ENCODE results near the gene ALPI.
A peak's percentile ranks its signal among the peaks of the same experiment; 100 is the strongest.

Gene ALPI

GRCh38 chr2:232490221-232491138 lies 34.5 kb downstream of the ALPI start:
- Mint-ChIP-seq H3K36me3 (no peaks in the 10 kb centered on the region), H3K27ac (no peak overlapping the region), H3K4me1 (peaks cover 3% of the 10 kb centered on the region), H3K9me3 (no peaks in the 10 kb centered on the region), H3K4me3 (no peak overlapping the region), H3K27me3 (peaks cover 58% of the 10 kb centered on the region)
- no peak for ATAC-seq

GRCh38 chr2:232491139-232491780 lies 35.3 kb downstream of the ALPI start:
- H3K27ac Mint-ChIP-seq, result no peak overlapping the region
- no peak overlapping the region for H3K4me3 Mint-ChIP-seq
- no peak for ATAC-seq
- peaks cover 53% of the 10 kb centered on the region for H3K27me3 Mint-ChIP-seq
- no peaks in the 10 kb centered on the region for H3K4me1 Mint-ChIP-seq
- H3K9me3 Mint-ChIP-seq, result no peaks in the 10 kb centered on the region
- H3K36me3 Mint-ChIP-seq, result no peaks in the 10 kb centered on the region

GRCh38 chr2:232492236-232492848 lies 36.4 kb downstream of the ALPI start:
- H3K27ac Mint-ChIP-seq, result no peak overlapping the region
- no peaks in the 10 kb centered on the region for H3K36me3 Mint-ChIP-seq
- no peaks in the 10 kb centered on the region for H3K9me3 Mint-ChIP-seq
- H3K4me1 Mint-ChIP-seq, result no peaks in the 10 kb centered on the region
- H3K27me3 Mint-ChIP-seq, result peaks cover 53% of the 10 kb centered on the region
- no peak overlapping the region for H3K4me3 Mint-ChIP-seq
- no peak for ATAC-seq

DNA sequence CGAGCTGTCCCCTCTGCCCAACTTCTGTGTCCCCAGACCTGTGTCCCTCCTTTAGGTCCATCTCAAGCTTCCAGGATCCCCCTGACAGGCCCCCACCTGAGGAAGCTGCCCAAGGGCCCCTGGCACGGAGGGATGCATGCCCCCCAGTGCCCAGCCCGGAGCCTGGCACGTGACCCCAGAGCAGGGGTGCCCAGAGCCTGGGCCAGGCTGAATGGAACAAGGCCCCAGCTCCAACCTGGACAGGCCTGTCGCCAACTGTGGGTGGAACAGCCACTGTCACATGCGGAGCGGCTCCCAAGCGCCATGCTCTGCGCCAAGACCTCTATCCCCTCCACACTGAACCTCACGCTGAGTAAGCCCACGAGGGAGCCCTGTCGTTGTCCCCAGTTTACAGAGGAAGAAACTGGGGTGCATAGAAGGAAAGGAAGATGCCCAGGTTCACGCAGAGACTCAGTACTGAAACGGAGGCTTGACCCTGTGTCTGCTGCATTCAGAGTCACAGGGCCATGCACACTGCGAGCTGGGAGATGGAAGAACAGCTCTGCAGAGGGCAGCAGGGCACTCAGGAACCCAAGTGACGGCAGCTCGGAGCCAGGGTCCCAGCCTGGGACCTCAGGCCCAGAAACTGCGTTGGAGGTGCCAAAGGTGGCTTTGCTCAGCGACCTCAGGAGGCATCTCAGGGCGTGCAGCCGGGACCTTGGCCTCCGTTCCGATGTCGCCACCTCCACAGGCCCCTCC lies 37.2 kb downstream of the ALPI start:
- peaks cover 52% of the 10 kb centered on the region for H3K27me3 Mint-ChIP-seq
- H3K4me1 Mint-ChIP-seq, result no peaks in the 10 kb centered on the region
- H3K27ac Mint-ChIP-seq, result no peak overlapping the region
- no peak for ATAC-seq
- H3K36me3 Mint-ChIP-seq, result no peaks in the 10 kb centered on the region
- no peak overlapping the region for H3K4me3 Mint-ChIP-seq
- no peaks in the 10 kb centered on the region for H3K9me3 Mint-ChIP-seq

GRCh38 chr2:232493701-232494474 lies 37.9 kb downstream of the ALPI start:
- no peak for ATAC-seq
- H3K27ac Mint-ChIP-seq, result no peak overlapping the region
- peaks cover 52% of the 10 kb centered on the region for H3K27me3 Mint-ChIP-seq
- no peaks in the 10 kb centered on the region for H3K9me3 Mint-ChIP-seq
- no peaks in the 10 kb centered on the region for H3K36me3 Mint-ChIP-seq
- no peaks in the 10 kb centered on the region for H3K4me1 Mint-ChIP-seq
- no peak overlapping the region for H3K4me3 Mint-ChIP-seq

DNA sequence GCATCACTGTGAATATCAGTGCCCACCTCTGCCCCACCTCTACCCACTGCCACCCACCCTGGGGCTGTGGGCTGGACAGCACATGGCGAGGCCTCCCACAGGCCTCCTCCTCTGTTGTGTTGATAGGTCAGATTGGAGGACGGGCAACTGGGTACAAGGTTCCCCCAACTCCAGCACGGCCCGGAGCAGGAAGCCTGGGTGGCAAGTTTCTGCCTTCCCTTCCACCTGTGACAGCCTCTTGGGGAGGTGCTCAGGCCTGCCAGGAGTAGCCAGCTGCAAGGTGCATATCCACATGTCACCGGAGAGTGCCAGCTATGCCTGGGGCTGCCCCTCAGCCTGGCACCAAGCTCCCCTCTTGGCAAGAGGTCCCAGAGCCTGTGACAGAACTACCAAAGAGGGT lies 38.6 kb downstream of the ALPI start:
- Mint-ChIP-seq H3K36me3 (no peaks in the 10 kb centered on the region), H3K4me1 (no peaks in the 10 kb centered on the region)

DNA sequence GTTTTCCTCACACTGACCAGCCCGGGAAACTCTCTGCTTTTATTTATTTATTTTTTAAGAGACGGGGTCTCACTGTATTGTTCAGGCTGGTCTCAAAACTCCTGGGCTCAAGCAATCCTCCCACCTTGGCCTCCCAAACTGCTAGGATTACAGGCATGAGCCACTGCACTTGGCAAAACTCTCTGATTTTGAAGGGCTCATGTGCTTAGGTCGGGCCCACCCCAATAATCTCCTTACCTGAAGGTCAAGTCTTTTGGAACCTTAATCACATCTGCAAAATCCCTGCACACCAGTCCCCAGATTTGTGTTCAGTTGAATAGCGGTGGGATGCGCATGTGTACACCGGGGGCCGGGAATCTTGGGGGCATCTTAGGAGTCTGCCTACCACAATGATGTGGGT lies 39.3 kb downstream of the ALPI start:
- no peaks in the 10 kb centered on the region for H3K4me1 Mint-ChIP-seq
- H3K9me3 Mint-ChIP-seq, result no peaks in the 10 kb centered on the region
- H3K36me3 Mint-ChIP-seq, result no peaks in the 10 kb centered on the region
- peaks cover 52% of the 10 kb centered on the region for H3K27me3 Mint-ChIP-seq
- H3K4me3 Mint-ChIP-seq, result no peak overlapping the region
- H3K27ac Mint-ChIP-seq, result no peak overlapping the region
- no peak for ATAC-seq

More for the DNA sequence above, 38.6 kb downstream of the ALPI start:
- Mint-ChIP-seq H3K4me3 (no peak overlapping the region), H3K27ac (no peak overlapping the region), H3K27me3 (peaks cover 52% of the 10 kb centered on the region), H3K9me3 (no peaks in the 10 kb centered on the region)
- ATAC-seq, result no peak

DNA sequence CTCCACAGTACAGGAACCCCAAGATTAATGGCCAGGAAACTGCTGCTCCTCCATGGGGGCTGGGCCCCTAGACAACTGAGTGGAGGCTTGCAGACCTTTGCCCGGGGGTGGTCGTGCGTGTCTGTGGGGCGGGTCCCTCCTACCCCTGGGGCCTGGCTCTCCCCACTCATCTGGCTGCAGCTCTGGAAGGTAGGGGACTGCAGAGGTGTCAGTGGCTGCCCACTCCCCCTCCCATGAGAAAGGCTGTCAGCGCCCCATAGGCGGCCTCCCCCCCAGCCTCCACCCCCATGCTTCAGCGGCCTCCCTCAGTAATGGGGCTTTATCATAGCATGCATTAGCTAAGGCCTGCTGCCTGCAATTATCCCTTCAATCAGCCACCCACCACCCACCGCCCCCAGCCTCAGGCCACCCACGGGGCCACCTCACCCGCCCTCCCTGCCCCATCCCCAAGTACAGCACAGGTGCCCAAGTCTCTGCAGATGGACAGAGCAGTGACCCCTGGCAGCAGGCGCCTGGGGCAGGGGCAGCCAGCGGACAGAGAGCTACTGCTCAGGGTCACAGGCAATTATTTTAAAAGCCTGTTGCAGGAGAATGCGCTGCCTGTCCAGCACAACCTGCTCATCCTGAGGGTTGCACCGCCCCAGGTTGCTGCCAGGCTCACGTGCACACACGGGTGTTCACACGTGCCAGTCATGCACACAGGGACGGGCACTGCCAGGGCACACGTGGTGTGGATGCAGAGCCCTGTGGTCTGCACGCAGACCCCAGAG lies 40.7 kb downstream of the ALPI start:
- no peak for ATAC-seq
- Mint-ChIP-seq H3K9me3 (no peaks in the 10 kb centered on the region), H3K36me3 (no peaks in the 10 kb centered on the region), H3K27ac (no peak overlapping the region), H3K27me3 (peaks cover 41% of the 10 kb centered on the region), H3K4me3 (no peak overlapping the region), H3K4me1 (no peaks in the 10 kb centered on the region)

GRCh38 chr2:232497348-232497747 lies 41.4 kb downstream of the ALPI start:
- H3K36me3 Mint-ChIP-seq, result no peaks in the 10 kb centered on the region
- H3K27me3 Mint-ChIP-seq, result peaks cover 43% of the 10 kb centered on the region
- no peaks in the 10 kb centered on the region for H3K9me3 Mint-ChIP-seq
- no peak for ATAC-seq
- no peak overlapping the region for H3K4me3 Mint-ChIP-seq
- H3K27ac Mint-ChIP-seq, result no peak overlapping the region
- H3K4me1 Mint-ChIP-seq, result peaks cover 3% of the 10 kb centered on the region

- Mint-ChIP-seq H3K4me3 (no peak overlapping the region), H3K36me3 (no peaks in the 10 kb centered on the region), H3K4me1 (peaks cover 9% of the 10 kb centered on the region), H3K9me3 (no peaks in the 10 kb centered on the region), H3K27ac (no peak overlapping the region), H3K27me3 (peaks cover 41% of the 10 kb centered on the region)
- no peak for ATAC-seq
Measured at GRCh38 chr2:232498452-232498851, 42.5 kb downstream of the ALPI start.

GRCh38 chr2:232501331-232501771 lies 45.4 kb downstream of the ALPI start:
- Mint-ChIP-seq H3K9me3 (no peaks in the 10 kb centered on the region), H3K4me1 (peaks cover 15% of the 10 kb centered on the region), H3K27ac (no peak overlapping the region), H3K36me3 (no peaks in the 10 kb centered on the region), H3K4me3 (no peak overlapping the region), H3K27me3 (peaks cover 70% of the 10 kb centered on the region)
- no peak for ATAC-seq

GRCh38 chr2:232501794-232502390 lies 45.9 kb downstream of the ALPI start:
- peaks cover 74% of the 10 kb centered on the region for H3K27me3 Mint-ChIP-seq
- H3K27ac Mint-ChIP-seq, result peak overlapping the region; percentile 76
- H3K4me3 Mint-ChIP-seq, result no peak overlapping the region
- ATAC-seq, result no peak
- H3K36me3 Mint-ChIP-seq, result no peaks in the 10 kb centered on the region
- no peaks in the 10 kb centered on the region for H3K9me3 Mint-ChIP-seq
- H3K4me1 Mint-ChIP-seq, result peaks cover 15% of the 10 kb centered on the region

- peaks cover 15% of the 10 kb centered on the region for H3K4me1 Mint-ChIP-seq
- peaks cover 74% of the 10 kb centered on the region for H3K27me3 Mint-ChIP-seq
- H3K27ac Mint-ChIP-seq, result peak overlapping the region; percentile 76
- H3K4me3 Mint-ChIP-seq, result peak overlapping the region; percentile 81
- H3K9me3 Mint-ChIP-seq, result no peaks in the 10 kb centered on the region
- ATAC-seq, result peak; percentile 13
- no peaks in the 10 kb centered on the region for H3K36me3 Mint-ChIP-seq
Measured at GRCh38 chr2:232502511-232502910, 46.6 kb downstream of the ALPI start.
